H1 (cell line): ENCODE measurements around the gene ACYP1. TPM values are rescaled to one million over a fixed set of nuclear protein-coding genes. Genes with fewer than 3 reads are reported as not detected.

Experiments
- GTF2F1 ChIP-seq: IDR thresholded peaks from 2 replicates; pipeline ENCODE4 v1.6.1; 2012; ENCODE audit warnings: low read depth, low read length, improper control_type of control experiment, borderline replicate concordance
- RBBP5 ChIP-seq: IDR thresholded peaks from 2 replicates; pipeline ENCODE4 v1.7.1; 2012; ENCODE audit warnings: low read depth, mild to moderate bottlenecking, inconsistent platforms, low read length, moderate library complexity, borderline replicate concordance
- TCF12 ChIP-seq: IDR thresholded peaks from 2 replicates; pipeline ENCODE4 v1.6.1; 2011; ENCODE audit warnings: low read depth, mild to moderate bottlenecking, low read length
- polyA plus RNA-seq, 7 experiments: library from polyadenylated mRNA; depleted of rRNA in 3 of 7; stranded (reverse) in 5 of 7; unstranded in 2 of 7; fragments of >200 nt in 5 of 7; fragments of 200-250 nt in 2 of 7; gene quantifications; 1 replicate in 5 of 7; 2 replicates in 1 of 7; 4 replicates in 1 of 7; pipeline versions ENCODE4 v1.2.1 to v1.2.3, GENCODE V29; 2011 to 2013; ENCODE audit warnings: missing spikeins in 2 of 7, mixed read lengths in 2 of 7
- total RNA-seq: library from RNA; stranded (reverse); fragmentation: NEBNext Ultra II Directional; extraction: Animal tissue kit (Norgen Biotek cat#: 25700); gene quantifications from 2 replicates; pipeline ENCODE4 v1.2.1, GENCODE V29; 2021

ACYP1 gene
- total and polyA plus RNA-seq, 2 of the 8 experiments (the other 6 are each of a cell fraction or from before 2014, with no cell fraction given): 22.3 to 24.8 TPM

DNA sequence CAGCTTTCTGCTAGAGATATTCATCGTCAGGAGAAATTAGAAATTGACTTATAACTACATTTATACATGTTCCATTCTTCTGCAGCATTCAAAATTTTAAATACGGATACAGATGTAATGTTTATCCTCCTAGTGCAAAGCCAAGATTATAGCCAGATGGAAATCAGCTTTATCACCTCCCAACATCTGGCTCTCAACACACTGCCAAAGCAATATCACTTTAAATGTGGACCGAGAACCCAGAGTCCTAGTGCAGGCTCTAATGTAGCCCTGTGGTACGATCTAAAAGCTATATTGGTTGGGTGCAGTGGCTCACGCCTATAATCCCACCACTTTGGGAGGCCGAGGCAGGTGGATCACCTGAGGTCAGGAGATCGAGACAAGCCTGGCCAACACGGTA is 19.1 kb downstream of the ACYP1 start (continued):
- TF ChIP-seq GTF2F1 (no peak), TCF12 (no peak), RBBP5 (no peak)
